Measurements from ENCODE around the gene SORCS2.

SORCS2 gene

GRCh38 chr4:7464259-7464655, 271.9 kb downstream of the SORCS2 start:
- no peak for DNase-seq

DNA sequence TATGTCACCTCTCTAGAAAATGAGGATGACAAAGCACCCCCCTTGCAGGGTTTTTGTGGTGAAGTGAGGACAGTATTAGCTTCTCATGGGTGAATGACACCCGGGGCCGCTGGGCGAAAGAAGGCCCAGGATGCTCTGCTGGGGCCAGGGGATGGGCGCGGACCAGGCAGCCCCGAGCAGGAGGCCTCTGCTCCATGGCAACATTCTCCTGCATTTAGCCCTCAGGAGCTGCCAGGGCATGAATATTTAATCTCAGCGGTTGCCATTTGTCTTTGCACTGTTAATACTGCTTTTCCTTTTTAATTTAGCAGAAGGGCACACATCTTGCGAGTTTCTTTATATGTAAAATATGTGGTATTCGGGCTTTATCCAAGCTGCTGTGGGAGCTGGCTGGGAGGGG, 272.7 kb downstream of the SORCS2 start:
- no peak for DNase-seq

DNA sequence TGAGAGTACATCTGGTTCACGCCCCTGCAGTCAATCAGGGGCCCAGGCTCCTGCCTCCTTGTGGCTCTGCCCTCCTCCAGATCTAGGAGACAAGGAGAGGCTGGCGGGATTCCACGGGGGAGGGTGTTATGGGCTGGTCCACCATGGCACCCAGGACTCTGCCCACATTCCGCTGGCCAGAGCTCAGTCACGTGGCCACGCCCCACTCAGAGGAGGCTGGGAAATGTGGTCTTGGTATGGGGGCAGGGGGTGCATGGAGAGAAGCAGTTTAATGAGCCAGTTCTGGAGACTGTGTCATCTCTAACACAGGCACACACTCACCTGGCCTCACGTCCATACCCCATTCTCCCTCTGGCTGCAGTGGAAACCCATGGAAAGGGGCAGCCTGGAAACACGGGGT, 273.9 kb downstream of the SORCS2 start:
- DNase-seq = no peak

DNA sequence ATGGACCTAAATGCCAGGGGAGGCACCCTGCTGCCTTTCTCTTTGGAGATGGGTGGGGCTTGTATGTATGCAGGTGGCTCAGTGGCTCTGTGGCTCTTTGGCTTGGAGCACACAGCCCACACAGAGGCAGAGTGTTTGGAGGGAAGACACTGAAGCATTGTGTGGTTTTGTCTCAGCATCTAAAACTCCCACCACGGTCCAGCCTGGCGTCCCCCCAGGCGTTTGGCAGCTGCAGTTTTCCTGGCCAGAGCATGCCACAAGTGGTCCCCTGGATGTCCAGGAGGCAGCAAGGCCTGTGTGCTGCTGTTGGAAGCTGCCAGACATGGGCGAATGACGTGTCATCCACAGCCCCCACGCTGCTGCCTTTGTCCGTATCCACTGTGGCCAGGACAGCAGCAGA, 274.6 kb downstream of the SORCS2 start:
- DNase-seq = no peak

DNA sequence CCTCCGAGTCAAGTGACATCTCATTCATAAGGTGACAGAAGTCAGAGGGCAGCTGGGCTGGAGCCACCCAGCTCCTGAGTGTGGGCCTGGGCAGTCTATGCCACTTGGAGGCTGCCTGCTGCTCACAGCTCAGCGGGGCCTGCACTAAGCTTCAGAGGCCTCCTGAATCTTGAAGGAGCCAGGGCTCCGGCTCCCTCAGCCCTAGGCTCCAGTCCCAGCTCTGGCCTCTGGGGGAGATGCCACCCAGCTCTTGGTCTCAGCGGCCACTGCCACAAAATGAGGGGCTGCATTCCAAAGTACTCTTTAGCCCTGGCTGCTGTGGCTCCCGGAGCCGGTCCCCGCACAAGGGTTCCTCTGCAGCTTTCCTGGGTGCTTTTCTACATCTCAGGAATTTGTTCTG, 275.1 kb downstream of the SORCS2 start:
- no peak for DNase-seq

GRCh38 chr4:7469023-7469422, 276.7 kb downstream of the SORCS2 start:
- no peak for DNase-seq

DNA sequence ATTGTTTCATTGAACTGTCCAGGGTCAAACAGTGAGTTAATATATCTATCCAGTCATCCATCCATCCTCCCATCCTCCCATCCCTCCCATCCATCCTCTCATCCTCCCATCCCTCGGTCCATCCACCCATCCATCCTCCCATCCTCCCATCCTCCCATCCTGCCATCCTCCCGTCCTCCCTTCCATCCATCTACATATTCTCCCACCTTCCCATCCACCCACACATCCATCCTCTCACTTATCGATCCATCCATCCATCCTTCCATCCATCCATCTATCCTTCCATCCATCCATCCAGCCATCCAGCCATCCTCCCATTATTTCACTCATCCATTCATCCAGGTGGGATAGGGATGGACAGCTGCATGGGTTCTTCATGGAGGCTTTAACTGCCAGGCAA, 277.8 kb downstream of the SORCS2 start:
- DNase-seq = no peak

DNA sequence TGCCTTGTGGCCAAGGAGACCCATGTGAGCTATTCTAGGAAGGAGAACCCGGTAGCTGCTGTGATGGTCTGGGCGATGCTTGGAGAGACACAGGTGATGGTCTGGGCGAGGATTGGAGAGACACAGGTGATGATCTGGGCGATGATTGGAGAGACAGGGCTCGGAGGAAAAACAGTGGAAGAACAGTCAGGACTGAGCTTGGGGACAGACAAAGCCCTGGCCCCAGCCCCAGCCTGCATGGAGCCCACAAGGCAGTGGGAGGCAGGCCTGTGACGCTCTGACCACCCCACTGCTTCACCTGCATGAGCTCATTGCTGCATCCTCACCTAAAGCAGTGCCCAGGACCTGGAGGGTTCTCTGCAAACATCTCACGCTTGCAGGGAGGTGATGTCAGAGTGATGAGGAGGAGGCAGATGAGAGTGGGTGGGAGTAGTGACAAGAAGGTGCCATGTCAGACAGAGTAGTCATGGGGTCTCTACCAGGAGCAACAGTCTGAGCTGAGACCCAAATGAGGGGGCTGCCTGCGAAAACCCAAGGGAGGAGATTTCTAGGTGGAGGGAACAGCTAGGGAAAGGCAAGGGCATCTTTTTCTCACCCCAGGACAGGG, 278.3 kb downstream of the SORCS2 start:
- DNase-seq = no peak

DNA sequence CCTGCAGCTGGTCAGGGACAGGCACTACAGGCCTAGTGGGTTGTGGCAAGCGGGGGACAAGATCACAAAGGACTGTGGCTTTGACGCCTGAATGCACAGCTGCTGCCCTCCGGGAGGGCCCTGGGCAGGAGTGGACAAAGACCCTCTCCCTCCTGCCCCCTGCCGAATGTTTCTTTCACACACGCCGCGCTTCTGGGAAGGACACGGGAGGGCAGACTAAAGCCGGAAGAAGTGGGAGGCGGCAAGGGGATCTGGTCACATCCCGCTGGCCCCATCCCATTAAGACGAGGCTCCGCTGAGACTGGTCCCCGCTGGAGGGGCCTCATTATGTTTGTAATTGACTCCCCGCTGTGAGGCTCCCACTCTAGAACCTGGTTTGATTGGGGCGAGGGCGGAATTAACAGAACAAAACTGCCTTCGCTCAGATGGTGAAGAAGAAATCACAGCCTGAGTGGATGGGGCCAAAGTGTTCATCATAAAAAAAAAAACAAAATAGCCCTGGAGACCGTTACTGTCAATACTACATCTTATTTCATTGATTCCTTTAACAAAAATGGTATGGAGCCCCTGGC, 280.2 kb downstream of the SORCS2 start:
- DNase-seq = no peak

- DNase-seq = no peak
These were observed 280.7 kb downstream of the SORCS2 start for GRCh38 chr4:7473081-7473480.

GRCh38 chr4:7474320-7474719, 282.0 kb downstream of the SORCS2 start:
- no peak for DNase-seq

DNA sequence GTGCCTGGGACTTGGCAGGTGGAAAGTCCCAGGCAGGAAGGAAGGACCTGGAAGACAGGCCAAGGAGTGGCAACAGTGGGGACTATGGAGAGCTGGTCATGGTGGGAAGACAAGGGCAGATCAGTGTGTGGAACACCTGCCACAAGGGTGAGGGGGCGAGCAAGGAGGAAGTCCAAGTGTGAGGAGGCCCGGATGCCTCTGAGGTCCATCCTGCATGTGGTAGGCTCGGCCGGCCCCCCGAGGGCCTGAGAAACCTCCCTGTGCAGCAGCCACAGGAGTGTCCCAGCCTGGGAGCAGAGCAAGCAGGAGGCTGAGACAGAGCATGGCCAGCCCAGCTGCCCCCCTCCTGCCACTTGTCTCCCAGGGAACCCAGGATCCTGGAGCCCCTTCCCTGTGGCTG, 282.9 kb downstream of the SORCS2 start:
- DNase-seq = no peak

DNA sequence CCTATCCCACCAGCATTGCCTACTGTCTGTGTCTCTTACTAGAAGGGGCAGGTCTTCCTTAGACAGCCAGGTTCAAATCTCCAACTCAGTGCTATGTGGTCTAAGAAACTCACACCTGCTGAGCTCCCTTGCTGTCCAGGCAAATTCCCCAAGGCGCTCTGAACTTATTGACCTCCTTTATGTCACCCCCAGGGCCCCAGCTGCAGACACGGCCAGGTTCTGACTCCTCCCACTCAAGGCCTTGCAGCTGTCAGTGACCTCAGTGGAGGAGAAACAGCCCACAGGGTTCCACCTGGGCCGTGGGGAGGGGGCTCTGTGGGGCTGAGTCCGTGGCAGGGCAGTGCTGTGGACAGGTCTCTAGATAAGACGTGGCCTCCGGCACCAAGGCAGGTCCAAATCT, 284.5 kb downstream of the SORCS2 start:
- no peak for DNase-seq

- no peak for DNase-seq
These were observed 285.4 kb downstream of the SORCS2 start for GRCh38 chr4:7477695-7478094.

DNA sequence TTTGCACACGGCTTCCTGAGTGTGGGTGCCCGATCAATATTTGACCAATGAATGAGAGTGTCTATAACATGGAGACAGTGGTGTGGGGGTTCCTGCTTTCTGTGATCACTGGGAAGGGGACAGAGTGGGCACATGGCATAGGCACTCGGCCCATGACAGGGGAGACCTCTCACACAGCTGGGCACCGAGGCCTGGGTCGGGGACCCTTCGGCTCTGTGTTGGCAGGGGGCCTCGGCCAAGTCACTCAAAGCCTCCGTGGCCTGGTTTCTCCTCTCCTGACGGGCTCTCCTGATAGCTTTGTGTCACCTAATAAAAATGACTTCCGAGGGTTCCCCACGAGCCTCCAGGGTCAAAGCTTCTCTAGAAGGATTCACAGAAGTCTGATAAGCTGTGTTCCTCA, 286.3 kb downstream of the SORCS2 start:
- DNase-seq = no peak

- DNase-seq = no peak
These were observed 288.1 kb downstream of the SORCS2 start for GRCh38 chr4:7480423-7480822.

- DNase-seq = no peak
These were observed 288.9 kb downstream of the SORCS2 start for GRCh38 chr4:7481227-7481626.

DNA sequence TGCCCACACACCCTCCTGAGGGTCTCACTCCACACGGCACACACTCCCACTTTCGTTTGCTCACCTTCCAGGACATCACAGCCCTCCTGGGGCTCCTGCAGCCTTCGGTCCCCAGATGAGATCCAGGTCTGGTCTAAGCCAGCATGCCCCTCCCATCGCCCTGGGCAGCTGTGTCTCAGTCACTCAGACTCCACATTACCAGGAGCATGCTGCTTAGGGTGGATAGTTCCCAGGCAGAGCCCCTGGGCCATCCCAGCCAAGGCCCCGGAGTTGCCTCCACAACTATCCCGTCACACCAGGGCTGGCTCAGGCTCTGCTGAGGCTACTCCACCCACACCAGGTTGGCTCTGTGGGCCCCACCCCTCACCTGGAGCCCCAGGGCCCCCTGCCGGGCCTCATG, 292.8 kb downstream of the SORCS2 start:
- no peak for DNase-seq

DNA sequence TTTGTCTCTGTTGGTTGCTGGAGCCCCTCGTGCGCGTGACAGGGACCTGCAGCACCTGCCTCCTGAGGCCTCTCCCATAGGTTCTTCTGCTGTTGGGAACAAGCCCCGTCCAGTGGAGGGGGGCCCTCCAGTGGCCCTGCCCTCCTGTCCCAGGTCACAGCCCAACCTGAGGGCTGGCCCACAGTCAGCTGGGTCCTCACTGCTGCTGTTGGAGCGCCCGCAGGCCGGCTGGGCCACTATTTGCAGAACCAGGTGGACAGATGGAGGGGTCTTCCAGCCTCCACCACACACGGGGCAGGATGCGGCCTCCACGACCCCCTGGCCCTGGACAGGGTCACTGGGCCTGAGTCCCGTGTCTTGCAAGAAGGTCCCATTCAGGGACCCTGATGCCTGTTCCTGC, 293.8 kb downstream of the SORCS2 start:
- DNase-seq = no peak

DNA sequence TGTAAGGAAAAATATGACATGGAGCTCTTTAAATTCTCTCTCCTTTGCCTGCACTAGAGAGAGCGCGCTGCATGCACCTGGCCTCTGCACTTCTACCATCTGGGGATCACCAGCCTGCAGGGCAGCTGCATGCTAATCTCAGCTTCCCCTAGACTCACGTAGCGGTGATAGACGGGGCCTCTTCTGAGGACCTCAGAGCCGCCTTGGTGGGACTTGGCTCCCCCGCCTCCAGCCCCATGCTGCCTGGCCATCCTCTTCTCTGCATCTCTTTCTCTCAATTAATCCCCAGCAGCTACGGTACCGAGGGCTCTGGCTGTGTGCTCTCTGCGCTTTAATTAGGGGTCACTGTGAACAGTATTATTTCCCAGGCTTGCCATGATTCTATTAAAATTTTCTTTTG, 295.2 kb downstream of the SORCS2 start:
- peak; percentile 34 for DNase-seq

- DNase-seq = no peak
These were observed 295.8 kb downstream of the SORCS2 start for GRCh38 chr4:7487998-7488671.

DNA sequence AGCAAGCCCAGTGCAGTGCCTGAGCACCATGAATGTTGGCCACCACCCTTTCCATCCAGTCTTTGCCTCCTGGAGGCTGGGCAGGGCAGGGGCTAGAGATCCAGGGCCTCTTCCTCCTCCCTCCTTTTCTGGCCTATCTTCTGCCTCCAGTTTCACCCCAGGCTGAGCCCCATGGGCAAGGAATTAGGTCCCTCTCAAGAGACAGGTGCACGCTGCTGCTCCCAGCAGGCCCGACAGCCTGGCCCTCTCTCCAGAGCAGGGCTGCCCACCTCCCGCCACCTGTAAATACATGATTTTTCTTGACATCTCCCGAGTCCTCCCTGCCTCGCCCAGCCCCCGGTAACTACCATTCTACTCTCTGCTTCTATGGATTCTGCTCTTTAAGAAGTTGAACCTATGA, 299.6 kb downstream of the SORCS2 start:
- DNase-seq = no peak

GRCh38 chr4:7498446-7499200, 306.3 kb downstream of the SORCS2 start:
- no peak for DNase-seq

DNA sequence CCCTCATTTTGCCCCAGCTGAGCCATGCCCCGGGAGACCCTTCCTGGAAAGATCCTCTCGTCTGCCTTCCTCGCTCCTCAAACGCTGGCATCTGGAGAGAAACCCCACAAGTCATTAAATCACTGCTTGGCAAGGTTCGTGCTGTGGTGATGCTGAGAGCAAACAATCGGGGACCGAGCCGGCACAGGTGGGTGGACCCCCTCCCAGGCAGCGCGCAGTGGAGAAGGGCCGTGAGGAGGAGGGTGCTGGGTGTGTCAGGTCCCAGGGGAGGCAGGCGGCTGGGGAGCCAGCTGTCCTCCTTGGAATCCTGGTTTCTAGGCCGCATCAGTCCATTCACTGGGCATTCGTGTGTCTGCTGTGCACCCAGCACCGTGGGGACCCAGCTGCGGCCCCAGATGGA, 307.3 kb downstream of the SORCS2 start:
- no peak for DNase-seq

Data from DMS79 (cell line).